Measurements from ENCODE around the gene TP53I13. TPM values are rescaled to one million over a fixed set of nuclear protein-coding genes. Genes with fewer than 3 reads are reported as not detected.

Gene TP53I13
- total RNA-seq, 1 donor from 2014 or later: 31.2 TPM

DNA sequence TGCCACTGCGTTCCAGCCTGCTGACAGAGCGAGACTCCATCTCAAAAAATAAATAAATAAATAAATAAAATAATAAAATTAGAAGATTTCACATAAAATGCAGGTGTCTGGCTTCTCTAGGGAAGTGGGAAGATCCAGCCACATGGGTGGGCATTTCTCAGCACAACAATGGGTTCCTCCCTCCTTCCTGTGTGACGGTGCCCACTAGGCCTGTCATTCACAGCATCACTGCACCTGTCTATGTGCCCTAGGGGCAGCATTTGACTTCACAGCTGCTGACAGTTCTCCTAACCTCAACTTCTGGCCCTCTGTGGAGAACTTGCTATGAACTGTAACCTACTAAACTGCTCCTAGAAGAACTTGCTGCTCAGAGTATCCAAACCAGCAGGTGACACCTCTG, 4.7 kb upstream of the TP53I13 start:
- Mint-ChIP-seq H3K36me3 (peaks cover 2% of the 10 kb centered on the region), H3K9me3 (no peaks in the 10 kb centered on the region), H3K27ac (no peak overlapping the region), H3K4me3 (no peak overlapping the region), H3K27me3 (ENCODE audit: low read depth) (peaks cover 47% of the 10 kb centered on the region), H3K4me1 (peaks cover 11% of the 10 kb centered on the region)
- TF ChIP-seq, protein P1, sequence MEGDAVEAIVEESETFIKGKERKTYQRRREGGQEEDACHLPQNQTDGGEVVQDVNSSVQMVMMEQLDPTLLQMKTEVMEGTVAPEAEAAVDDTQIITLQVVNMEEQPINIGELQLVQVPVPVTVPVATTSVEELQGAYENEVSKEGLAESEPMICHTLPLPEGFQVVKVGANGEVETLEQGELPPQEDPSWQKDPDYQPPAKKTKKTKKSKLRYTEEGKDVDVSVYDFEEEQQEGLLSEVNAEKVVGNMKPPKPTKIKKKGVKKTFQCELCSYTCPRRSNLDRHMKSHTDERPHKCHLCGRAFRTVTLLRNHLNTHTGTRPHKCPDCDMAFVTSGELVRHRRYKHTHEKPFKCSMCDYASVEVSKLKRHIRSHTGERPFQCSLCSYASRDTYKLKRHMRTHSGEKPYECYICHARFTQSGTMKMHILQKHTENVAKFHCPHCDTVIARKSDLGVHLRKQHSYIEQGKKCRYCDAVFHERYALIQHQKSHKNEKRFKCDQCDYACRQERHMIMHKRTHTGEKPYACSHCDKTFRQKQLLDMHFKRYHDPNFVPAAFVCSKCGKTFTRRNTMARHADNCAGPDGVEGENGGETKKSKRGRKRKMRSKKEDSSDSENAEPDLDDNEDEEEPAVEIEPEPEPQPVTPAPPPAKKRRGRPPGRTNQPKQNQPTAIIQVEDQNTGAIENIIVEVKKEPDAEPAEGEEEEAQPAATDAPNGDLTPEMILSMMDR (IDR thresholded peaks at IDR 0.05; ENCODE audit: unreplicated experiment): no peak
- DNase-seq (ENCODE audit: low spot score in 2 of 2, unreplicated experiment in 2 of 2): no peak

GRCh38 chr17:29565643-29566472, 2.6 kb upstream of the TP53I13 start:
- peak in 1 of 2 experiments; percentile 49 for DNase-seq (ENCODE audit: low spot score in 2 of 2, unreplicated experiment in 2 of 2)
- peaks cover 39% of the 10 kb centered on the region for H3K27me3 Mint-ChIP-seq (ENCODE audit: low read depth)
- TF ChIP-seq, protein P1 (IDR thresholded peaks at IDR 0.05; ENCODE audit: unreplicated experiment): no peak
- H3K36me3 Mint-ChIP-seq: peaks cover 1% of the 10 kb centered on the region
- H3K4me3 Mint-ChIP-seq: peak overlapping the region; percentile 69
- no peaks in the 10 kb centered on the region for H3K9me3 Mint-ChIP-seq
- peaks cover 23% of the 10 kb centered on the region for H3K4me1 Mint-ChIP-seq
- H3K27ac Mint-ChIP-seq: no peak overlapping the region

GRCh38 chr17:29566473-29567303, 1.8 kb upstream of the TP53I13 start, which contains the start of gene ABHD15:
Gene ABHD15, minus strand, starts transcription at chr17:29567037. Its CDS starts 71 bp downstream, at chr17:29566966.
- Mint-ChIP-seq H3K9me3 (no peaks in the 10 kb centered on the region), H3K27ac (peak within 1 kb of the TSS; percentile 34), H3K4me1 (peaks cover 24% of the 10 kb centered on the region)

GRCh38 chr17:29567304-29567553, 1.3 kb upstream of the TP53I13 start:
- DNase-seq (ENCODE audit: low spot score in 2 of 2, unreplicated experiment in 2 of 2): peak; percentile 19 to 52
- H3K4me1 Mint-ChIP-seq: peaks cover 24% of the 10 kb centered on the region
- TF ChIP-seq, protein P1 (IDR thresholded peaks at IDR 0.05; ENCODE audit: unreplicated experiment): no peak
- peak overlapping the region; percentile 91 for H3K4me3 Mint-ChIP-seq
- H3K27me3 Mint-ChIP-seq (ENCODE audit: low read depth): peaks cover 34% of the 10 kb centered on the region
- peaks cover 1% of the 10 kb centered on the region for H3K36me3 Mint-ChIP-seq
- H3K9me3 Mint-ChIP-seq: no peaks in the 10 kb centered on the region
- H3K27ac Mint-ChIP-seq: no peak overlapping the region

More at GRCh38 chr17:29566473-29567303, 1.8 kb upstream of the TP53I13 start, which contains the start of gene ABHD15:
- peaks cover 1% of the 10 kb centered on the region for H3K36me3 Mint-ChIP-seq
- TF ChIP-seq, protein P1 (IDR thresholded peaks at IDR 0.05; ENCODE audit: unreplicated experiment): no peak
- peak; percentile 20 to 73 for DNase-seq (ENCODE audit: low spot score in 2 of 2, unreplicated experiment in 2 of 2)
- peak within 1 kb of the TSS; percentile 91 for H3K4me3 Mint-ChIP-seq
- peaks cover 39% of the 10 kb centered on the region for H3K27me3 Mint-ChIP-seq (ENCODE audit: low read depth)

DNA sequence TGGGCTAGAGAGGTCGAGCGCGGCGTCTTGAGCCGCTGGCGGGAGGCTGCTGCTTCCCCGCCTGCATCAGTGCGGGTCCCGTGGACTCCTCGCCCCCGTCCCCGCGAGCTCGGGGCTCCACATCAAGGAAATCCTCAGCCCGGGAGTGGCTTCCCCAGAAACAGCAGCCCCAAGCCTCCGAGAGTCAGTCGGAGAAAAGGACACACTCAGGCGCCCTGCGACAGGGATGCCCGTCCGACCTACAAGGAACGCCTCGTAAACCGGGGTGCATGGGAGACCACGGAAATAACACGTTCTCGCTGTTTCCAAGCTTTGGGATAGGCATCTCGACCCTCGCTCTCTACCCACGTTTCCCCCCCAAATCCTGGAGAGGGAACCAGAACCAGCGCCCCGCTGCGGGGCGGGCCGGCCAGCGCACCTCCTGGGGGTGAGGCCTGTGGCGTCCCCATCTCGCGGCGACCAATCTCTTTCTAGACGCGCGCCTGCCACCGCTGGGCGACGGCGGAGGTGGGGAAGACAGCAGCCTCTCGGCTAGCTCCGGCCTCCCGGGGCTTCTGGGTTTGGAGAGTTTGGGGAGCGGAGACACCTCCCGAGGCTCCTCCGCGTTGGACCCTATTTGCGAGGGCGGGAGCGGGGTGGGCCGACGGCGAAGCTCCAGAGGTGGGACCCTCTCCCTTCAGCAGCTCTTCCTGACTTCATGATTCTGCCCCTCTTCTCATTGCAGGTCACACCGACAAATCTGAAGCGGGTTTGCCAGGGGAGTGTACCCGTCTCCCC, 759 bp upstream of the TP53I13 start:
- peak overlapping the region; percentile 91 for H3K4me3 Mint-ChIP-seq
- TF ChIP-seq, protein P1 (IDR thresholded peaks at IDR 0.05; ENCODE audit: unreplicated experiment): peak; percentile 22
- peaks cover 24% of the 10 kb centered on the region for H3K4me1 Mint-ChIP-seq
- peaks cover 30% of the 10 kb centered on the region for H3K27me3 Mint-ChIP-seq (ENCODE audit: low read depth)
- peak overlapping the region; percentile 95 for H3K27ac Mint-ChIP-seq
- no peaks in the 10 kb centered on the region for H3K9me3 Mint-ChIP-seq
- peak; percentile 30 to 67 for DNase-seq (ENCODE audit: low spot score in 2 of 2, unreplicated experiment in 2 of 2)
- peaks cover 1% of the 10 kb centered on the region for H3K36me3 Mint-ChIP-seq
